ENCODE measurements around the gene UBIAD1. TPM values are rescaled to one million over a fixed set of nuclear protein-coding genes. Genes with fewer than 3 reads are reported as not detected.

UBIAD1 gene
- polyA plus RNA-seq, 1 donor: 13.6 TPM

Other genes starting within 250 kb of the UBIAD1 start
- gene MASP2, start 226.0 kb upstream of the UBIAD1 start, polyA plus RNA-seq: 5.8 TPM
- gene SRM, start 213.2 kb upstream of the UBIAD1 start, polyA plus RNA-seq: 38.2 TPM
- gene EXOSC10, start 173.3 kb upstream of the UBIAD1 start, polyA plus RNA-seq: 66.6 TPM
- 0.21 TPM for gene ANGPTL7, start 83.8 kb upstream of the UBIAD1 start, polyA plus RNA-seq
- gene MTOR, start 10.6 kb upstream of the UBIAD1 start, polyA plus RNA-seq: 27.5 TPM
- 0.76 TPM for gene DISP3, start 206.0 kb downstream of the UBIAD1 start, polyA plus RNA-seq

Data from large intestine (tissue), 1 donor.